ENCODE measurements around the gene GJA4.
"Not testable (repeated sequence)": the region's sequence is repeated elsewhere in the genome, so short reads cannot be mapped to it uniquely, and the experiment has no call there.

GJA4 gene

DNA sequence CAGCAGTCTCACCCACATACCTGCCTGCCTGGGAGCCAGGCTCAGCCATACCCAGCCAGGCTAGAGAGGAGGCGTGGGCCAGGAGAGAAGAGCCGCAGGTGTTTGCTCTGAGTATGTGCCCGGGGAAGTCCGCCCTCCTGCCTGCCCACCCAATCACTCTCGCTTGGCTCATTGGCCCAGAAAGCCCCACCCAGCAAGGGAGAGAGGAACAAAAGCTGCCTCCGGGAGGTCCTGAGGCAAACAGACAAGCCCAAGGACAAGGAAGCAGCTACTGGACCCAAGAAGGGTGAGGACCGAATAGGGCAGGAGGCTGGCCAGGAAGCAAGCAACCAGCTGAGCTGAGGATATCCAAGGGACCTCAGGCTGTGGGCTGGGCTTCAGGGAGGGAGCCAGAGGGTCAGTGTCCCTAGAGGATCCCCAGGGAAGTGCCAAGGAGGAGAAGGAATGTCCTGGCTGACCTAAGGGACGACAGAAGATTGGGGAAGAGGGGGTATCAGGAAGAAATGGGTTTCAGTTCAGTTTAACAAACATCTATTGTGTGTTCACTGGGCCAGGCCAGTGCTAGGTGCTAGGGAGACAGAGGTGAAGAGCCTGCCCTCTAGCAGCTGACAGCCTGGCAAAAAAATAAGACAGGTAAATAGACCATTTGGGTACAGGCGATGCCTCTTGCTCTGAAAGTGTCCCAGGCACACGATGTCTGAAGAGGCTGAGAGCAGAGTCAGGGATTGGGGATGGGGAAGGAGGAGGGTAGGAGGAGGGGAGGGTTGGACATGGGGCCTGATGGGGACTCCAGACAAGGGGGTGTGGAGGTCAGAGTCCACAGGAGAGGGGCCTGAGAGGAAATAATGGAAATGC, 33.1 kb upstream of the GJA4 start, which contains the start of gene GJB4:
TSS of gene GJB4 (plus strand) at position 238 of the 855 bp plus-strand sequence. CDS start 1,515 bp downstream, outside the sequence.
- intact Hi-C loops (cut with micrococcal nuclease) = no loop called here
- no peaks in the 10 kb centered on the region for H3K36me3 Mint-ChIP-seq (ENCODE audit: low read depth)
- no peaks in the 10 kb centered on the region for H3K27me3 Mint-ChIP-seq
- H3K4me1 Mint-ChIP-seq (ENCODE audit: low read depth) = no peaks in the 10 kb centered on the region
- no peak within 1 kb of the TSS for H3K4me3 Mint-ChIP-seq
- no peak within 1 kb of the TSS for H3K27ac Mint-ChIP-seq
- H3K9me3 Mint-ChIP-seq = no peaks in the 10 kb centered on the region

DNA sequence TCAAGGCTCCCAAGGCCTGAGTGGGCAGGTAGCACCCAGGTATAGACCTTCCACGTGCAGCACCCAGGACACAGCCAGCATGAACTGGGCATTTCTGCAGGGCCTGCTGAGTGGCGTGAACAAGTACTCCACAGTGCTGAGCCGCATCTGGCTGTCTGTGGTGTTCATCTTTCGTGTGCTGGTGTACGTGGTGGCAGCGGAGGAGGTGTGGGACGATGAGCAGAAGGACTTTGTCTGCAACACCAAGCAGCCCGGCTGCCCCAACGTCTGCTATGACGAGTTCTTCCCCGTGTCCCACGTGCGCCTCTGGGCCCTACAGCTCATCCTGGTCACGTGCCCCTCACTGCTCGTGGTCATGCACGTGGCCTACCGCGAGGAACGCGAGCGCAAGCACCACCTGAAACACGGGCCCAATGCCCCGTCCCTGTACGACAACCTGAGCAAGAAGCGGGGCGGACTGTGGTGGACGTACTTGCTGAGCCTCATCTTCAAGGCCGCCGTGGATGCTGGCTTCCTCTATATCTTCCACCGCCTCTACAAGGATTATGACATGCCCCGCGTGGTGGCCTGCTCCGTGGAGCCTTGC, 31.5 kb upstream of the GJA4 start:
- Mint-ChIP-seq H3K4me3 (no peak overlapping the region), H3K4me1 (ENCODE audit: low read depth) (no peaks in the 10 kb centered on the region), H3K27ac (no peak overlapping the region), H3K27me3 (no peaks in the 10 kb centered on the region), H3K9me3 (no peaks in the 10 kb centered on the region), H3K36me3 (ENCODE audit: low read depth) (no peaks in the 10 kb centered on the region)
- intact Hi-C loops (cut with micrococcal nuclease) = no loop called here

DNA sequence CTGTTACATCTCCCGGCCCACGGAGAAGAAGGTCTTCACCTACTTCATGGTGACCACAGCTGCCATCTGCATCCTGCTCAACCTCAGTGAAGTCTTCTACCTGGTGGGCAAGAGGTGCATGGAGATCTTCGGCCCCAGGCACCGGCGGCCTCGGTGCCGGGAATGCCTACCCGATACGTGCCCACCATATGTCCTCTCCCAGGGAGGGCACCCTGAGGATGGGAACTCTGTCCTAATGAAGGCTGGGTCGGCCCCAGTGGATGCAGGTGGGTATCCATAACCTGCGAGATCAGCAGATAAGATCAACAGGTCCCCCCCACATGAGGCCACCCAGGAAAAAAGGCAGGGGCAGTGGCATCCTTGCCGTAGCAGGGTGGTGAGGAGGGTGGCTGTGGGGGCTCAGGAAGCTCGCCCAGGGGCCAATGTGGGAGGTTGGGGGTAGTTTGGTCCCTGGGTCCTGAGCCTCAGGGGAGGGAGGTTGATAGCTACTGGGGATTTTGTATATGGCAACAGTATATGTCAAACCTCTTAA, 31.0 kb upstream of the GJA4 start:
- Mint-ChIP-seq H3K9me3 (no peaks in the 10 kb centered on the region), H3K4me1 (ENCODE audit: low read depth) (no peaks in the 10 kb centered on the region), H3K27ac (no peak overlapping the region), H3K4me3 (no peak overlapping the region), H3K27me3 (no peaks in the 10 kb centered on the region), H3K36me3 (ENCODE audit: low read depth) (no peaks in the 10 kb centered on the region)
- intact Hi-C loops (cut with micrococcal nuclease) = no loop called here

DNA sequence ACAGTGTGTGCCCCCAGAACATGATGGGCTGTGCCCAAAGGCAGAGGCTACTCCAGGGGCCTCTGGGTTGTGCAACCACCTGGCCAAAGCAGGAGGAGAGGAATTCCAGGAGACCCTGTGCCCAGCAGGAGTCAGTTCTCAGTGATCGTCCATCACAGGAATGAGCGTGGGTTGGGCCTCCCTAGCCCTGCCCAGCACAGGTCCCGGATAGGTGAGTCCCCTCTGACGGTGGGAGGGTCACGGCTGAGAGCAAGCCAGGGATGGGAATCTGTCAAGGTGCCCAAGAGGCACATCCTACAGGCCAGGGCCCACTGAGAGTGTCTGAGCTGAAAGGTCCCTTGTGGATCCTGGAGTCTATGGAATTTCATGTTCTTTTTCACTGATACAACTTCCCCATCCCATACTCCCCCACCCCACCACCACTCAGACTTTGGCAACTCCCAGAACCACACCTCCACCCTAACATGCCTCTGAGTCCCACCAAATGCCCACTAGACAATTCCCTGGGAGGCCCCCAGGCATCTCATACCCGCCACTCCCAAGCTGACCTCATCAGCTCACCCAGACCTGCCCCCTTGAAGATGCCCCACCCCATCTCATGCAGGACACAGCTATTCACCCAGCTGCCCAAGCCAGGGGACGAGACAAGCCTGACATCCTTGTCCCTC, 30.2 kb upstream of the GJA4 start:
- Mint-ChIP-seq H3K36me3 (ENCODE audit: low read depth) (no peaks in the 10 kb centered on the region), H3K27me3 (no peaks in the 10 kb centered on the region)
- intact Hi-C loops (cut with micrococcal nuclease) = no loop called here

DNA sequence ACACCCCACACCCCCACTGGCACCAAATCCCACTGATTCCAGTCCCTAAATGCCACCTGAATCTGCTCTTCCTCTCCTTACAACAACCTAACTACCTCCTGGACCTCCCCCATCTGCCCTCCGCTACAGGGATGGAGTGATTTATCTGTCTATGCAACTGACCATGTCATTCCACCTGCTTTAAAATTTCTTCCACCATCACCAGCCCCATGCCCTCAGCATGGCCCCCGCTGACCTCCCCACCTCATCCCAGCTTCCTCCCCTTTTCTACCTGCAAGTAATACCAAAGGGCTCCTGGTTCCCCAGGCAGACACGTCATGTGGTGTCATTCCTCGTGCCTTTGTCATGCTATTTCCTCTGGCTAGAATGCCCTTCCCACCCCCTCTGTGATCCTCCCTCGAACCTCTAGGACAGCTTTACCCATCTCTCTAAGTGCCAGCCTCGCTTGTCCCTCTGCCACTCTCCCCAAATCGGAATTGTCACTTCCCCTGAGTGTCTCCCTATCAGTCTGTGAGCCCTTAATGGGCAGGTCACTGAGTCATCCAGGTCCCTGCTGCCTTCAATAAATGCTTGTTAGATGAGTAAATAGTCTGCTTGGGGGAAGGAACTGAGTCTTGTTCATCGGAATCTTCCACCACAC, 29.5 kb upstream of the GJA4 start:
- Mint-ChIP-seq H3K27me3 (no peaks in the 10 kb centered on the region), H3K4me3 (no peak overlapping the region), H3K27ac (no peak overlapping the region), H3K4me1 (ENCODE audit: low read depth) (no peaks in the 10 kb centered on the region), H3K36me3 (ENCODE audit: low read depth) (no peaks in the 10 kb centered on the region), H3K9me3 (no peaks in the 10 kb centered on the region)
- intact Hi-C loops (cut with micrococcal nuclease) = no loop called here

More for the DNA sequence above, 30.2 kb upstream of the GJA4 start:
- Mint-ChIP-seq H3K9me3 (no peaks in the 10 kb centered on the region), H3K27ac (no peak overlapping the region), H3K4me3 (no peak overlapping the region), H3K4me1 (ENCODE audit: low read depth) (no peaks in the 10 kb centered on the region)

DNA sequence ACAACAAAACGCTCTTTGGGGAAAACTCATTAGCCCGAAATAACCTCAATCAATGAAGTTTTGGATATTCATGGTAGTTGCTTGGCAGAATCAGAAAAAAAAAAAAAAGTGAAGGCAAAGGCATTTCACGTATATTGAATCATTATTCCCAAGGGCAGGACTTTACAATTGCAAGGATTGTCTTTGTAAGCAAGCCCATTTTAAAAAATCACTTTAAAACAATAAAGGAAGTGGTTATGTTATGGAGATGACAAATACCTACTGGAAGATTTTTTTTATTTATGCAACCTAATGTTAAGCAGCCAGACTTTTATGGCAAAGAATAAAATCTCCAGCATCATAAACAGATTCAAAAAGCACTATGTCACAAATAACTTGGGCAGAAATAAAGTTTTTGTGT, 23.9 kb upstream of the GJA4 start:
- Mint-ChIP-seq H3K36me3 (ENCODE audit: low read depth) (no peaks in the 10 kb centered on the region), H3K4me1 (ENCODE audit: low read depth) (no peaks in the 10 kb centered on the region), H3K9me3 (no peaks in the 10 kb centered on the region), H3K27ac (no peak overlapping the region), H3K4me3 (no peak overlapping the region), H3K27me3 (no peaks in the 10 kb centered on the region)
- intact Hi-C loops (cut with micrococcal nuclease) = no loop called here

DNA sequence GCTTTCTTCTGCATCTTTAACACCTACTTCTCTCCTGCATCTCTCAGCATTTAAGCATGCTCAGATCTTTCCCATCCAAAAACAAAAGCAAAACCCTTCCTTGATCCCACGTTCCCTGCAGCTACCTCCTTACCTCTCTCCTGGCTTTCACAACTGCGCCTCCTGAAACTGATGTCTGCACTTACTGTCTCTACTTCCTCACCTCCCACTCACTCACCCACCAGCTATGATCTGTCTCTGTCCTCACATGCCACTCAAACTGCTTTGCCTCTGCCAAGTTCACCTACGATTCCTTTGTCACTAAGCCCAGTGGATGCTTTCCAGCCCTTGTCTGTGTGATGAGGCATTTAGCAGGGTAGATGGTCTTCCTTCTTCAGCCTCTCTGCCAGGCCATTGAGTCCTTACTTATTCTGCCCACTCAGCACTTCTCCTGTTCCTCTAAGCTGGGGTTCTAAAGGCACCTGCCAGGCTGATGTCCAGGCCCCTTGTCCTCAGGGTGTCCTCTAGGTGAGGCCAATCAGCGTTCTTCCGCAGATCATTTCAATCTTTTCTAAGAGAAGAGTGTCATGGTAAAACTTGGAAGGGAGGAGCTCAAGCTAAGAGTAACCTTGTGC, 21.8 kb upstream of the GJA4 start:
- Mint-ChIP-seq H3K36me3 (ENCODE audit: low read depth) (no peaks in the 10 kb centered on the region), H3K4me1 (ENCODE audit: low read depth) (no peaks in the 10 kb centered on the region), H3K9me3 (no peaks in the 10 kb centered on the region), H3K4me3 (no peak overlapping the region), H3K27me3 (no peaks in the 10 kb centered on the region), H3K27ac (no peak overlapping the region)
- intact Hi-C loops (cut with micrococcal nuclease) = no loop called here

DNA sequence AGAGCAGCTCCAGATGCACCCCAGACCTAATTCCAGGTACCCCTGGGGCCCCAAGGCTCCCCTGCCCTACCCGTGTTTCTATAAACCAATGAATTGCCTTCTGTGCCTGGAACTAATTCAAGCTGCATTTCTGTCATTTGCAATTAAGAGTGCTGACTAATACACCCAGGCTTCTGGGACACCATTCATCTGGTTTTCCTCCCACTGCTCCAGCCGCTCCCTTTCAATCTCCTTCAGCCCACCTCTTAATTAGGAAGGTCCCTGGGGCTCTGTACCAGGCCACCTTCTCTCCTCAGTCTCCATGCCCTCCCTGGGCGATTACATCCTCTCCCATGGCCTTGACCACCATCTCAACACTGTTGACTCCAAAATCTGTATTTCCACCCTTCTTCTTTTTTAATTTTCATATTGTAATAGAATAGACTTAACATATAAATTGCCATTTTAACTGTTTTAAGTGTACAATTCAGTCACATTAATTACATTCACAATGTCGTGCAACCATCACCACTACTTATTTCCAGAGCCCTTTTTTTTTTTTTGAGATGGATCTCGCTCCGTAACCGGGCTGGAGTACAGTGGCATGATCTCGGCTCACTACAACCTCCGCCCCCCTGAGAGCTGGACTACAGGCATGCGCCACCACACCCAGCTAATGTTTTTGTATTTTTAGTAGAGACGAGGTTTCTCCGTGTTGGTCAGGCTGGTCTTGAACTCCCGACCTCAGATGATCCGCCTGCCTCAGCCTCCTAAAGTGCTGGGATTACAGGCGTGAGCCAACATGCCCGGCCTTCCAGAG, 21.0 kb upstream of the GJA4 start:
- Mint-ChIP-seq H3K27me3 (no peaks in the 10 kb centered on the region), H3K36me3 (ENCODE audit: low read depth) (no peaks in the 10 kb centered on the region), H3K27ac (no peak overlapping the region), H3K9me3 (no peaks in the 10 kb centered on the region), H3K4me1 (ENCODE audit: low read depth) (no peaks in the 10 kb centered on the region), H3K4me3 (no peak overlapping the region)
- intact Hi-C loops (cut with micrococcal nuclease) = no loop called here

DNA sequence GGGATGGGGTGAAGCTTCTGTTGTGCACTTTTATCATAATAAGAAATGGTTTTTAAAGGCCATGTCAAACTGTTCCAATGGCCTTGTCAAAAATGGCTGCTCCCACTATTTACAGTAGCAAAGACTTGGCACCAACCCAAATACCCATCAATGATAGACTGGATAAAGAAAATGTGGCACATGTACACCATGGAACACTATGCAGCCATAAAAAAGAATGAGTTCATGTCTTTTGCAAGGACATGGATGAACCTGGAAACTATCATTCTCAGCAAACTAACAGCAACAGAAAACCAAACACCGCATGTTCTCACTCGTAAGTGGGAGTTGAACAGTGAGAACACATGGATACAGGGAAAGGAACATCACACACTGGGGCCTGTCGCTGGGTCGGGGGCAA, 19.7 kb upstream of the GJA4 start:
- H3K4me1 Mint-ChIP-seq (ENCODE audit: low read depth); H3K36me3 Mint-ChIP-seq (ENCODE audit: low read depth); intact Hi-C loops (cut with micrococcal nuclease): not testable (repeated sequence)

DNA sequence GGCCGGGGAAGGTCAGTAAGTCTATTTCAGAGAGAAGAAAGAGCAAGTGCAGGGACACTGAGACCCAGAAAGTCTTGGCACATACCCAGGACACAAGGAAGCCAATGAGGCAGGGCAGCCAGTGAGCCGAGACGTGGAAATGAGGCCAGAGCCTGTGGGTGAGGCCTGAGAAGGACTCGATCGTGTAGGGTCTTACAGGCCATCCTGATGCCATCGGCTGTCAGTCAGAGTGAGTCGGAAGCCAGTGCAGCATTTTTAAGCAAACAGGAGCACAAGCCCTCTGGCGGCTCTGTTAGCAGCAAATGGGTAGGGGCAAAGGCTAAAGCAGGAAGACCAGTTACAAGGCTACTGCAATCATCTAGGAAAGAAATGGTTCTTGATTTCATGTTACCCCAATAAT, 17.8 kb upstream of the GJA4 start:
- Mint-ChIP-seq H3K4me1 (ENCODE audit: low read depth) (no peaks in the 10 kb centered on the region), H3K4me3 (no peak overlapping the region), H3K27ac (no peak overlapping the region), H3K27me3 (peaks cover 14% of the 10 kb centered on the region), H3K9me3 (no peaks in the 10 kb centered on the region), H3K36me3 (ENCODE audit: low read depth) (no peaks in the 10 kb centered on the region)
- intact Hi-C loops (cut with micrococcal nuclease) = no loop called here

More for the DNA sequence above, 19.7 kb upstream of the GJA4 start:
- H3K27ac Mint-ChIP-seq, H3K9me3 Mint-ChIP-seq, H3K4me3 Mint-ChIP-seq, H3K27me3 Mint-ChIP-seq: not testable (repeated sequence)

DNA sequence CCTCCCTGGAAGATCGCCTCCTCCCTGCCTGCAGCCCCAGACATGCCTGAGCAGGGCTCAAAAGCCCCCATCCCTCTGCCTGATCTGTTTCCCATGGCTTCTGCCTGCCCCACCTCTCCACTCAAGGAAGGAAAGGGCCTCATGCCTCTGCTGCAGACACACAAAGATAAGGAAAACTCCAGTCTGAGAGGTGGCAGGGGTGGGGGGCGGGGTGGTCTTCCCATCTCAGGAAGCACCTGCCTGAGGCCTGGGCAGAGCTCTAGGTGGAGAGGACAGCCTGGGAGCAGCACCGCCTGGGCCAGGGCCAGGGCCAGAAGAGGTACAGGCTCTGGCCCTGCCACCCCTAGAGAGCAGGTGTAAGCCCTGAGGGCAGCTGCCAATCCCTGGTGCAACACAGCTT, 15.9 kb upstream of the GJA4 start:
- H3K27me3 Mint-ChIP-seq = peaks cover 33% of the 10 kb centered on the region
- H3K27ac Mint-ChIP-seq = no peak overlapping the region
- no peak overlapping the region for H3K4me3 Mint-ChIP-seq
- intact Hi-C loops (cut with micrococcal nuclease) = no loop called here
- no peaks in the 10 kb centered on the region for H3K4me1 Mint-ChIP-seq (ENCODE audit: low read depth)
- no peaks in the 10 kb centered on the region for H3K9me3 Mint-ChIP-seq
- H3K36me3 Mint-ChIP-seq (ENCODE audit: low read depth) = no peaks in the 10 kb centered on the region

DNA sequence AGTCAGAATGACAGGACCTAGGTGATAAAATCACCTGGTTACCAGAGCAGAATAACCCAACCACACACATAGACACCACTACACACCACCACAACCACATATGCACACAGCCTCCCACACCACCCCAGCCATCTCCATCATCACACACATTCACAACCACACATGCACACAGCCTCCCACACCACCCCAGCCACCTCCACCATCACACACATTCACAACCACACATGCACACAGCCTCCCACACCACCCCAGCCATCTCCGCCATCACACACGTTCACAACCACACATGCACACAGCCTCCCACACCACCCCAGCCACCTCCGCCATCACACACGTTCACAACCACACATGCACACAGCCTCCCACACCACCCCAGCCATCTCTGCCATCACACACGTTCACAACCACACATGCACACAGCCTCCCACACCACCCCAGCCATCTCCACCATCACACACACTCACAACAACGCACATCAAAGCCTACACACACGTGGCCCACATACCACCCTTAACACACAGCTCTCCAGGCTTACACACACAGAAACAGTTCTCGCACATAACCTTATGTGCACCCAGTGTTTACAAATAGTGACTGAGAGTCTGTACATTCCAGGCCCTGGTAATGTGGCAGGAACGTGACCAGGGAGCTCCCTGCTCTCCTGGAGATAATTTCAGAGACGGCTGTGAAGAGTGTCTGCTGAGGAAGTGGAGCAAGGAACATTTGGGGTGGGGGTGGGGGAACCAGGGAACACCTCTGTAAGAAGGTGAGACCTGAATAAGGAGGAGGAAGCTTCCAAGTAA, 15.1 kb upstream of the GJA4 start:
- intact Hi-C loops (cut with micrococcal nuclease) = no loop called here
- Mint-ChIP-seq H3K4me3 (no peak overlapping the region), H3K27ac (no peak overlapping the region), H3K27me3 (peaks cover 41% of the 10 kb centered on the region), H3K9me3 (no peaks in the 10 kb centered on the region), H3K36me3 (ENCODE audit: low read depth) (no peaks in the 10 kb centered on the region), H3K4me1 (ENCODE audit: low read depth) (no peaks in the 10 kb centered on the region)

Data from dendritic cell treated with granulocyte-macrophage colony-stimulating factor and Interleukin-4, amounts not matched to agents 40 ng/mL and 50 ng/mL, for 4 days (primary cell).